Measurements from ENCODE around the gene PIH1D1.

DNA sequence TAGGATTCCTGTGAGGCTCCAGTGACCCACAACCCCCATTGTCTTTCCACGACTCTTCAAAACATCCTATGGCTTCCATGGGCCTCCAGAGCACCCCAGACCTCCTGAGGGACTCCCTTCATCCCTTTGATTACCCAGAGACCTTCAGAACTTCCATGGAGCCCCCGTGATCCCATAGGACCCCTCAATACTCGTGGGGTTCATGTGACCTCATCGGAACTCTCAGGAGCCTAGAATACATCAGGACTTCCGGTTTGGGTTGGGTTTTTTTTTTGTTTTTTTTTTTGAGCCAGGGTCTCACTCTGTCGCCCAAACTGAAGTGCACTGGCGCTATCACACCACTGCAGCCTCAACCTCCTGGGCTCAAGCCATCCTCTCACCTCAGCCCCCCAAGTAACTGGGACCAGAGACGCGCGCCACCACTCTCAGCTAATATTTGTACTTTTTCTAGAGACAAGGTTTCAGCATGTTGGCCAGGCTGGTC lies 2.2 kb upstream of the PIH1D1 start:
- TF ChIP-seq CTCF (IDR thresholded peaks at IDR 0.05; ENCODE audit: poor library complexity) (no peak), EZH2phosphoT487 (IDR thresholded peaks at IDR 0.05; ENCODE audit: low read depth, severe bottlenecking, unreplicated experiment) (no peak)

All from hepatocyte (in vitro differentiated cells).